K562 (cell line): ENCODE data around the gene SLC16A12.
"Not testable (repeated sequence)": the region's sequence is repeated elsewhere in the genome, so short reads cannot be mapped to it uniquely, and the experiment has no call there.

Experiments used
- CBX3 ChIP-seq, 2 experiments: IDR thresholded peaks; 1 replicate in 1 of 2; 2 replicates in 1 of 2; pipeline ENCODE4 v1.6.1; 2012; ENCODE audit warnings: inconsistent platforms in 2 of 2, low read length in 2 of 2, borderline replicate concordance in 1 of 2, control low read depth in 1 of 2
- ERF ChIP-seq: fragments of 450-650 bp; formaldehyde crosslinking; IDR thresholded peaks from 2 replicates; pipeline ENCODE4 v1.4.0; 2020; ENCODE audit warnings: mild to moderate bottlenecking, mixed read lengths
- KLF13 ChIP-seq: fragments of 450-650 bp; IDR thresholded peaks from 2 replicates; pipeline ENCODE4 v1.6.1; 2016; ENCODE audit warnings: missing genetic modification characterization, low read depth, mild to moderate bottlenecking, missing compliant biosample characterization, moderate library complexity, borderline replicate concordance
- RAD51 ChIP-seq: fragments of 450-650 bp; IDR thresholded peaks from 2 replicates; pipeline ENCODE4 v1.7.1; 2016; ENCODE audit warnings: low read depth, mild to moderate bottlenecking, borderline replicate concordance
- RFX1 ChIP-seq: fragments of 450-650 bp; IDR thresholded peaks from 2 replicates; pipeline ENCODE4 v1.6.1; 2016; ENCODE audit warnings: mild to moderate bottlenecking, moderate library complexity
- SIX5 ChIP-seq, 2 experiments: IDR thresholded peaks; 2 replicates each; pipeline ENCODE4 v1.6.1; 2011; ENCODE audit warnings: low read length in 2 of 2, borderline replicate concordance in 1 of 2, low read depth in 1 of 2, mild to moderate bottlenecking in 1 of 2, moderate library complexity in 1 of 2; ENCODE audit not compliant: insufficient read depth in 1 of 2
- TBP ChIP-seq: optimal IDR thresholded peaks from 2 replicates; pipeline ENCODE3; 2011; ENCODE audit warnings: low read depth, low read length, improper control_type of control experiment
- ZEB2 ChIP-seq: fragments of 450-650 bp; IDR thresholded peaks from 2 replicates; pipeline ENCODE4 v1.6.1; 2016
- TF ChIP-seq, protein P1 (sequence below), 3 experiments: IDR thresholded peaks in 2 of 3; conservative IDR thresholded peaks in 1 of 3; 2 replicates each; pipeline ENCODE4 v1.5.1; 2011 to 2012; ENCODE audit warnings: low read length in 3 of 3, mild to moderate bottlenecking in 3 of 3, control low read depth in 2 of 3, improper control_type of control experiment in 1 of 3, inconsistent platforms in 1 of 3, low read depth in 1 of 3, mixed read lengths in 1 of 3, moderate library complexity in 1 of 3; ENCODE audit not compliant: insufficient read depth in 2 of 3
- TF ChIP-seq, protein P2 (sequence below), 2 experiments: fragments of 450-650 bp; formaldehyde crosslinking in 1 of 2; IDR thresholded peaks; 2 replicates each; pipeline versions ENCODE4 v1.4.0 to v1.6.1; 2014 to 2020; ENCODE audit warnings: mild to moderate bottlenecking in 2 of 2, borderline replicate concordance in 1 of 2, low read depth in 1 of 2
- TF ChIP-seq, protein P3 (sequence below): fragments of 150-350 bp; IDR thresholded peaks from 2 replicates; pipeline ENCODE4 v1.6.1; 2014; ENCODE audit warnings: low read depth, mild to moderate bottlenecking, low read length, borderline replicate concordance
- TF ChIP-seq, protein P4 (sequence below): fragments of 450-650 bp; formaldehyde crosslinking; IDR thresholded peaks from 2 replicates; pipeline ENCODE4 v1.4.0; 2022; ENCODE audit warnings: missing genetic modification characterization
- TF ChIP-seq, protein P5 (sequence below), 2 experiments: fragments of 450-650 bp in 1 of 2; sonication (generic) in 1 of 2; formaldehyde crosslinking in 1 of 2; IDR thresholded peaks in 1 of 2; conservative IDR thresholded peaks in 1 of 2; 2 replicates each; pipeline versions ENCODE4 v1.6.1 to v1.8.1; 2016 to 2023; ENCODE audit warnings: mild to moderate bottlenecking in 2 of 2, moderate library complexity in 2 of 2, inconsistent platforms in 1 of 2, missing genetic modification reagents in 1 of 2

DNA sequence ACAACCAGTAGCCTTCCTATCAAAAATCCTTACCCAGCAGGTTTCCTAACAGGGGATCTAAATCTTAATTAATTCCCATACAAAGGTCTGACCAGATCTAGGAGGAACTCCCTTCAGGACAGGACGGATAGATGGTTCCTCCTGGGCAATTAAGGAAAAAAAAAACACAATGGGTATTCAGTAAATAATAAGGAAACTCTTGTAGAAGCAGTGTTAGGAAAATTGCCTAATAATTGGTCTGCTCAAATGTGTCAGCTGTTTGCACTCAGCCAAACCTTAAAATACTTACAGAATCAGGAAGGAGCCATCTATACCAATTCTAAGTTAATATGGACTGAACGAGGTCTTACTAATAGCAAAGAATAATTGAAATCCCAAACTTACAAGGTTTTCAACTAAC is 124.3 kb downstream of the SLC16A12 start:
- TF ChIP-seq TBP; SIX5 (IDR thresholded peaks at IDR 0.05; ENCODE audit: borderline replicate concordance in 1 of 2, insufficient read depth in 1 of 2, low read depth in 1 of 2, low read length in 2 of 2); CBX3 (IDR thresholded peaks at IDR 0.05; ENCODE audit: borderline replicate concordance in 1 of 2, low read length in 2 of 2); ERF; RAD51; KLF13; RFX1; ZEB2: not testable (repeated sequence)
- TF ChIP-seq, protein P1, sequence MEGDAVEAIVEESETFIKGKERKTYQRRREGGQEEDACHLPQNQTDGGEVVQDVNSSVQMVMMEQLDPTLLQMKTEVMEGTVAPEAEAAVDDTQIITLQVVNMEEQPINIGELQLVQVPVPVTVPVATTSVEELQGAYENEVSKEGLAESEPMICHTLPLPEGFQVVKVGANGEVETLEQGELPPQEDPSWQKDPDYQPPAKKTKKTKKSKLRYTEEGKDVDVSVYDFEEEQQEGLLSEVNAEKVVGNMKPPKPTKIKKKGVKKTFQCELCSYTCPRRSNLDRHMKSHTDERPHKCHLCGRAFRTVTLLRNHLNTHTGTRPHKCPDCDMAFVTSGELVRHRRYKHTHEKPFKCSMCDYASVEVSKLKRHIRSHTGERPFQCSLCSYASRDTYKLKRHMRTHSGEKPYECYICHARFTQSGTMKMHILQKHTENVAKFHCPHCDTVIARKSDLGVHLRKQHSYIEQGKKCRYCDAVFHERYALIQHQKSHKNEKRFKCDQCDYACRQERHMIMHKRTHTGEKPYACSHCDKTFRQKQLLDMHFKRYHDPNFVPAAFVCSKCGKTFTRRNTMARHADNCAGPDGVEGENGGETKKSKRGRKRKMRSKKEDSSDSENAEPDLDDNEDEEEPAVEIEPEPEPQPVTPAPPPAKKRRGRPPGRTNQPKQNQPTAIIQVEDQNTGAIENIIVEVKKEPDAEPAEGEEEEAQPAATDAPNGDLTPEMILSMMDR (IDR thresholded peaks at IDR 0.05 in 2 of 3, conservative IDR thresholded peaks at IDR 0.05 in 1 of 3; ENCODE audit: insufficient read depth in 2 of 3, low read depth in 1 of 3, low read length in 3 of 3): not testable (repeated sequence)
- TF ChIP-seq, protein P2, sequence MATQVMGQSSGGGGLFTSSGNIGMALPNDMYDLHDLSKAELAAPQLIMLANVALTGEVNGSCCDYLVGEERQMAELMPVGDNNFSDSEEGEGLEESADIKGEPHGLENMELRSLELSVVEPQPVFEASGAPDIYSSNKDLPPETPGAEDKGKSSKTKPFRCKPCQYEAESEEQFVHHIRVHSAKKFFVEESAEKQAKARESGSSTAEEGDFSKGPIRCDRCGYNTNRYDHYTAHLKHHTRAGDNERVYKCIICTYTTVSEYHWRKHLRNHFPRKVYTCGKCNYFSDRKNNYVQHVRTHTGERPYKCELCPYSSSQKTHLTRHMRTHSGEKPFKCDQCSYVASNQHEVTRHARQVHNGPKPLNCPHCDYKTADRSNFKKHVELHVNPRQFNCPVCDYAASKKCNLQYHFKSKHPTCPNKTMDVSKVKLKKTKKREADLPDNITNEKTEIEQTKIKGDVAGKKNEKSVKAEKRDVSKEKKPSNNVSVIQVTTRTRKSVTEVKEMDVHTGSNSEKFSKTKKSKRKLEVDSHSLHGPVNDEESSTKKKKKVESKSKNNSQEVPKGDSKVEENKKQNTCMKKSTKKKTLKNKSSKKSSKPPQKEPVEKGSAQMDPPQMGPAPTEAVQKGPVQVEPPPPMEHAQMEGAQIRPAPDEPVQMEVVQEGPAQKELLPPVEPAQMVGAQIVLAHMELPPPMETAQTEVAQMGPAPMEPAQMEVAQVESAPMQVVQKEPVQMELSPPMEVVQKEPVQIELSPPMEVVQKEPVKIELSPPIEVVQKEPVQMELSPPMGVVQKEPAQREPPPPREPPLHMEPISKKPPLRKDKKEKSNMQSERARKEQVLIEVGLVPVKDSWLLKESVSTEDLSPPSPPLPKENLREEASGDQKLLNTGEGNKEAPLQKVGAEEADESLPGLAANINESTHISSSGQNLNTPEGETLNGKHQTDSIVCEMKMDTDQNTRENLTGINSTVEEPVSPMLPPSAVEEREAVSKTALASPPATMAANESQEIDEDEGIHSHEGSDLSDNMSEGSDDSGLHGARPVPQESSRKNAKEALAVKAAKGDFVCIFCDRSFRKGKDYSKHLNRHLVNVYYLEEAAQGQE (IDR thresholded peaks at IDR 0.05; ENCODE audit: borderline replicate concordance): not testable (repeated sequence)
- TF ChIP-seq, protein P2 (CRISPR knock-in tag; IDR thresholded peaks at IDR 0.05; ENCODE audit: low read depth): not testable (repeated sequence)
- TF ChIP-seq, protein P3, sequence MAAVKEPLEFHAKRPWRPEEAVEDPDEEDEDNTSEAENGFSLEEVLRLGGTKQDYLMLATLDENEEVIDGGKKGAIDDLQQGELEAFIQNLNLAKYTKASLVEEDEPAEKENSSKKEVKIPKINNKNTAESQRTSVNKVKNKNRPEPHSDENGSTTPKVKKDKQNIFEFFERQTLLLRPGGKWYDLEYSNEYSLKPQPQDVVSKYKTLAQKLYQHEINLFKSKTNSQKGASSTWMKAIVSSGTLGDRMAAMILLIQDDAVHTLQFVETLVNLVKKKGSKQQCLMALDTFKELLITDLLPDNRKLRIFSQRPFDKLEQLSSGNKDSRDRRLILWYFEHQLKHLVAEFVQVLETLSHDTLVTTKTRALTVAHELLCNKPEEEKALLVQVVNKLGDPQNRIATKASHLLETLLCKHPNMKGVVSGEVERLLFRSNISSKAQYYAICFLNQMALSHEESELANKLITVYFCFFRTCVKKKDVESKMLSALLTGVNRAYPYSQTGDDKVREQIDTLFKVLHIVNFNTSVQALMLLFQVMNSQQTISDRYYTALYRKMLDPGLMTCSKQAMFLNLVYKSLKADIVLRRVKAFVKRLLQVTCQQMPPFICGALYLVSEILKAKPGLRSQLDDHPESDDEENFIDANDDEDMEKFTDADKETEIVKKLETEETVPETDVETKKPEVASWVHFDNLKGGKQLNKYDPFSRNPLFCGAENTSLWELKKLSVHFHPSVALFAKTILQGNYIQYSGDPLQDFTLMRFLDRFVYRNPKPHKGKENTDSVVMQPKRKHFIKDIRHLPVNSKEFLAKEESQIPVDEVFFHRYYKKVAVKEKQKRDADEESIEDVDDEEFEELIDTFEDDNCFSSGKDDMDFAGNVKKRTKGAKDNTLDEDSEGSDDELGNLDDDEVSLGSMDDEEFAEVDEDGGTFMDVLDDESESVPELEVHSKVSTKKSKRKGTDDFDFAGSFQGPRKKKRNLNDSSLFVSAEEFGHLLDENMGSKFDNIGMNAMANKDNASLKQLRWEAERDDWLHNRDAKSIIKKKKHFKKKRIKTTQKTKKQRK: not testable (repeated sequence)
- TF ChIP-seq, protein P4, sequence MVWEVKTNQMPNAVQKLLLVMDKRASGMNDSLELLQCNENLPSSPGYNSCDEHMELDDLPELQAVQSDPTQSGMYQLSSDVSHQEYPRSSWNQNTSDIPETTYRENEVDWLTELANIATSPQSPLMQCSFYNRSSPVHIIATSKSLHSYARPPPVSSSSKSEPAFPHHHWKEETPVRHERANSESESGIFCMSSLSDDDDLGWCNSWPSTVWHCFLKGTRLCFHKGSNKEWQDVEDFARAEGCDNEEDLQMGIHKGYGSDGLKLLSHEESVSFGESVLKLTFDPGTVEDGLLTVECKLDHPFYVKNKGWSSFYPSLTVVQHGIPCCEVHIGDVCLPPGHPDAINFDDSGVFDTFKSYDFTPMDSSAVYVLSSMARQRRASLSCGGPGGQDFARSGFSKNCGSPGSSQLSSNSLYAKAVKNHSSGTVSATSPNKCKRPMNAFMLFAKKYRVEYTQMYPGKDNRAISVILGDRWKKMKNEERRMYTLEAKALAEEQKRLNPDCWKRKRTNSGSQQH (CRISPR knock-in tag): not testable (repeated sequence)
- TF ChIP-seq, protein P5, sequence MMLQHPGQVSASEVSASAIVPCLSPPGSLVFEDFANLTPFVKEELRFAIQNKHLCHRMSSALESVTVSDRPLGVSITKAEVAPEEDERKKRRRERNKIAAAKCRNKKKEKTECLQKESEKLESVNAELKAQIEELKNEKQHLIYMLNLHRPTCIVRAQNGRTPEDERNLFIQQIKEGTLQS (IDR thresholded peaks at IDR 0.05): not testable (repeated sequence)
- TF ChIP-seq, protein P5 (CRISPR knock-in tag; conservative IDR thresholded peaks at IDR 0.05): not testable (repeated sequence)
